HG03439 (cell line): Measurements from ENCODE around the gene F5.
A peak's percentile ranks its signal among the peaks of the same experiment; 100 is the strongest.

Experiments used
- ATAC-seq: cut with Tn5 transposase; IDR thresholded peaks from one replicate; pipeline ENCODE4 v1.9.1; 2021; ENCODE audit warnings: mild to moderate bottlenecking, moderate library complexity; ENCODE audit not compliant: unreplicated experiment

Gene F5

DNA sequence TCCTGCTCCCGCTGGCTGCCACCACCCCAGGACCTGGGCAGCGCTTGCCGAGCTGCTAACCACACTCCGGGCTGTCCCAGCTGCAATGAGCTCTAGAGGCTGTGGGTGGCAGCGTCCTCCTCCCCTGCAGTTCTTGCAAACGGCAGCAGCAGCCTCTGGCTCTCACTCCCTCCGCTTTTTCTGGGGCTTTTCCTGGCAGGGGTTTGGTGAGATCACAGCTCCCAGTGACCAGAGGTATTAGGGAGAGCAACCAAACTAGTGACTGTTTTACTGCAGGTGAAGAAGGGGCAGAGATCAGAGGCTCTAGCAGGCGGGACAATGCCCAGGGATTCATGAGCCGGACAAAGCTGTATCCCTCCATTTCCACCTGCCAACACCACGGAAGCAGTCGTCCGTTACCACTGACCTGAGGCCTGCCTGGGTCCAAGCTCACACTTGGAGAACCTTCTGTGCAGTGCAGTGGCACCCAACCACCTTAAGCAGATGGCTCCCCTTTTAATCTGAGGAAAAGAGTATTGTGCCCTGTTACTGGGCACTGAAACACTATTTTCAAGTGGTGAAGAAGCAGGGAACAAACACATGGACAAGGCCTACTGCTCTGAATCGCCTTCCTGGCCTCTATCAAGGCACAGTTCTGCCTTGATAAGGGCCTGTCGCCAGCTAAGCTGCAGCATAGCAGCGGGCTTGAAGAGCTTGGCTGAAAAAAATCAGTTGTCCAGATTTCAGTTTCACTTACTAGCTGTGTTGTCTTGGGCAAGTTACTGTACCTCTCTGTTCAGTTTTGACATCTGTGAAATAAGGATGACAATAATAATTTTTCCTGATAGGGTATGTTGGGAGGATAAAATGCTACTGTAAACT lies at the start of gene F5:
Gene F5, minus strand, starts transcription at position 87 of the 861 bp plus-strand sequence. CDS start 95 bp downstream, outside the sequence.
- peak; percentile 93 for ATAC-seq

DNA sequence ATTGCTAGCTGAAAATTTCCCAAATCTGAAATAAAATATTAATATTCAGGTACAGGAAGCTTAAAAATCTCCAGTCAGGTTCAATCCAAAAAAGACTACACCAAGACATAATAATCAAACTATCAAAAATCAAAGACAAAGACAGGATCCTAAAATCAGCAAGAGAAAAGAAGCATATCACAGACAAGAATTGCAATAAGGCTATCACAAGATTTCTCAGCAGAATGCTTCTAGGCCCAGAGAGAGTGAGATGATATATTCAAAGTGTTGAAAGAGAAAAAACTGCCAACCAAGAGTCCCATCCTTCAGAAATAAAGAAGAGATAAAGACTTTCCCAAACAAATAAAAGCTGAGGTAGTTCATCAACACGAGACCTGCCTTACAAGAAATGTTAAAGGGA lies 48.6 kb upstream of the F5 start:
- no peak for ATAC-seq

DNA sequence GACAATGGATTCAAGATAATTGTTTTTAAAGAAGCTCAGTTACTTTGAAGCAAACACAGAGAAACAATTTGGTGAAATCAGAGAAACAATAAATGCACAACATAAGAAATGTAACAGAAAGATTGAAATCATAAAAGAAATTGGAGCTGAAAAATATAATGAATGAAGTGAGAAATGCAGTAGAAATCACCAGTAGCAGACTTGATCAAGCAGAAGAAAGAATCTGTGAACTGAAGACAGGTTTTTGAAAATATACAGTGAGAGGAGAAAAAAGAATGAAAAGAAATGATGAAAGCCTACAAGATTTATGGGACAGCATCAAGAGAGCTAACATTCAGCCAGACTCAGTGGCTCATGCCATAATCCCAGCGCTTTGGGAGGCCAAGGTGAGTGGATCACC lies 47.9 kb upstream of the F5 start:
- no peak for ATAC-seq

DNA sequence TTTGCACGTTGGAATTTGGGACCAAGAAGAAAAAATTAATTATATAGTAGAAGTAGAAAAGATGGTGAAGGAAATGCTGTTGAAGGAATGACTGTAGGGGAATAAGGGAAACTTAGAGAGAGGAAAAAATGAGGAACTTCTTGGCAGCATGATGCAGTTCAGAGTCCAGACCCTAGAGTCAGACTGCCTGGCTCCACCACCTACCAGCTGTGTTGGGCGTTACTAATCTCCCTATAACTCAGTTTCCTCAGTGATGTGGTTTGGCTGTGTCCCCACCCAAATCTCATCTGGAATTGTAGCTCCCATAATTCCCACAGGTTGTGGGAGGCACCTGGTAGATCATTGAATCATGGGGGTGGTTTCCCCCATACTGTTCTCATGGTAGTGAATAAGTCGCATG lies 45.0 kb upstream of the F5 start:
- ATAC-seq, result no peak

DNA sequence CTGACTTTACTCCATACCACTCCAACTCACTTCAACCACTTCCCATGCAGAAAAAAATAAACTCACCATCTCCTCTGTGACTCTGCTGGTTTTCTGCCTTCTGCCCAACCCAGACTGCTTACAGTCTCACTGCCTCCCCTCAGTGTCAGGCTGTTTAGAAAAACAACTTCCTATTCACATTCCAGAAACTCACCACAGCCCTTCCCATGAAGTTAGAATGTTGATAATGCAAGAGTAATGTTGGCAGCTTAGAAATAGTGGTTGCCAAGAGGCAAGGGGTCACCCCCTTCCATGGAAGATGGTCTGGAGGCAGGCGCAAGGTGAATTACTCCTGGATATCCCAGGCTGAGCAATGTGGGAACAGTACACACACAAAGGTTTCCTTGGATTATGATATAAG lies 43.7 kb upstream of the F5 start, which contains the start of gene SELP:
Gene SELP, minus strand, starts transcription at position 119 of the 400 bp plus-strand sequence. Its CDS starts 50 bp downstream, at position 69.
- no peak for ATAC-seq

DNA sequence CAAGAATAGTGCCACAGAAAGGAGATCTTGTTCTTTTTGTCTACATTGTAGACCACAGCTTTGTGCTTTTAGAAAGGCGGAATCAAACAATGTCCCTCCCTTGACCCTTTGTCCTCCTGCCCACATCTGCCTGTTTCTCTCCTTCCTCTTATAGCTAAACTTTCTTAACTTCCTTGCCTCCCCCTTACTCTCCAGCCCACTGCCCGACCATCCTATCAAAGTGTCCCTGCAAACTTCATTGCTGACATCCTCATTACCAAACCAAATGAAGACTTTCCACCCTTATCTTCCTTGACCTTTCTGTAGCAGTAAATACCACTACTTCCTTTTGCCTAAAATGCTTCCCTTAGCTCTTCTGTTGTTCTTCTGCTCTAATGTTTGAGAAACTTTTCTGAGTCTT lies 38.6 kb upstream of the F5 start:
- ATAC-seq, result no peak

DNA sequence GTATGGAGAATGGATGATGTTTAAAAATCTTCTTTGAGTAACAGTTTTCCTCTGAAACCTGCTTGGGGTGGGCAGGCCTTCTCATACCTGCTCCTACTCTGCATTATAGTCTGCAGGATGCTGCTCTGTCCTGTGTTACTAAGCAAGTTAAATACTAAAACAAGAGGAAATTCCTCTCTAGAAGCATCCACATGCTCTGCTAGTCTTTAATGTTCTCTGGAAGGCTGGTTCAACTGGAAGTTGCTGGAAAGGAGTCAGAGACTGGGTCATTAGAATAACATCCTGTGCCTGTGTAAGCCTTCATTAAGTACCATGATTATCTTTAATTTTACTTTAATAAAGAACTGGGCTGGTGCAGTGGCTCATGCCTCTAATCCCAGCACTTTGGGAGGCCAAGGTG lies 37.8 kb upstream of the F5 start:
- no peak for ATAC-seq

DNA sequence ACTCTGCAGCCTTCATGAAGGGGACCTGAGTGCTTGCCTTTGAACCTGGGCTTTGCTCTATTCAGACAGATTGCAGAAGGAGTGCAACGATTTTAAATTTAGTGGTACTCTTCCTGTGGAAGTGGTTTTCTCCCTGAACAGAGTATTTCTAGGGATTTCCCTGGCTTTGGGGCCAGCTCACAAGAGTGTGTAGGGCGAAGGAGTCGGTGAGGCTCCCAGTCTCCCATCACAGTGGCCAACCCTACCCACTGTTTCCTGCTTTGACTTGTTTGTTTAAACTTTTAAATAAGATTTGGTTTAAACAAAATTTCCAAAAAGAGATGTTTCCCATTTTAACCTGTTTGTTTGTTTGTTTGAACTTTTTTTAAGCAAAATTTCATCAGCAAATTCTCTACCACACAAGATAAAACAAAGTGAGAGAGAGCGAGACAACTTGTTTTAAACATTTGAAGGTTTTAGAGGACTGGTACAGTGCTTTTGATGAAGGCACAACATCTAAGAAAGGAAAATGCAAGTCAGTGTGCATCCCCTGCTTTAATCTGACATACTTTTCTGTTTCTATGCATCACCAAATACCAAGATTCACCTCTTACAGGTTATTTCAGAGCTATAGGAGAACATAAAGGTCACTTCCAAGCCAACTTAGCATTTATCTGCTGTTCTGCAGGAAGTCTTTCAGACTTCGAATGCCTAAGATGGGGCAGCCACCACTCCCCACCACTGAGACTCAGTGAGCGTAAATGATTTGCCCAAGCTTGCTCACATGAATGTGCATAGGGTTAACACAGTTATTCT lies 37.0 kb upstream of the F5 start:
- no peak for ATAC-seq

DNA sequence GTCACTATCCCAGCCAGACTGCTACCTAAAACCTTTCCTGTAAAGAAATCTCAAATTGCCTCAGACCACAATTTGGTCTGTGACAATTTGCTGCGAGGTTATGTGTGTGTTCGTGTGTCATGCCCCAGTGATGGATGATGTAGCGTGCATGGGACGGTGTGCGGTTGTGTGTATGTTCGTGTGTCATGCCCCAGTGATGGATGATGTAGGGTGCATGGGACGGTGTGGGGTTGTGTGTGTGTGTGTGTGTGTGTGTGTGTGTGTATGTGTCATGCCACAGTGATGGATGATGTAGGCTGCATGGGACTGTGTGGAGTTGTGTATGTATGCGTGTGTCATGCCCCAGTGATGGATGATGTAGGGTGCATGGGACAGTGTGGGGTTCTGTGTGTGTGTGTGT lies 34.3 kb upstream of the F5 start:
- ATAC-seq, result no peak

DNA sequence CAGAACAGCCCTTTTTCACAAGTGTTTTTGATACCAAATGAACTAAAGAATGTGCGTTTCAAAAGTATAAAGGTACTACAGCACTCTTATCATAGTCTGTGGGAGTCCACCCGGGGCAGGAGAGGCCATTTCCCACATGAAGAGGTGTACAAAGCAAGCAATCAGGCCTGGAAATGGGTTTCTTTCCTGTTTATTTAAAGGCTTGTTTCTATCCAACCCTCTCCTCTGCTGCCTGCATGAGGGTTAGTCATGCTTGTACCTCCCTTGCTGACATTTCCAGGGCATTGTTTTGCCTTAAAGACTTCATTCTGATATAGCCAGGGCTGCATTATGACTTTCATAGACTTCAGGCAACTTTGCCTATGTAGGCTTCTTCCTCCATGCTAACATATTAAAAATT lies 32.1 kb upstream of the F5 start:
- no peak for ATAC-seq

DNA sequence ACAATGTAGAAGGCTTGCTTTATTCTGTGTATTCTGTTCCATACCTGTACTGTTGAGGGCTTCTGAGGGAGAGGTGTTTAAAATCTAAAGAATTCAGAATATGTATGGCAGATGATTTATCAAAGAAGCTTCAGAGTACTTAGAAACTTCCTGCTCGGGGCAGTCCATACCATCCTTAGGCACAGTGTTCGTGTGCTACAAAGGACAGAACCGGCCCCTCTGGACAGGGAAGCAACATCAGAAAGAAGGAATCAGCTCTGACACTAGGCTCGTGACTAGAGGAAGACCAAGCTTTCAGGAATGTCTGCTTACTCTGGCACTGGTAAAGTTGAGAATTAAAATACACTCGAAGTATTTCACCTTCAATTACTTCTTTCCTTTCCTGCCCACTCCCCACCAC lies 29.5 kb upstream of the F5 start:
- no peak for ATAC-seq

DNA sequence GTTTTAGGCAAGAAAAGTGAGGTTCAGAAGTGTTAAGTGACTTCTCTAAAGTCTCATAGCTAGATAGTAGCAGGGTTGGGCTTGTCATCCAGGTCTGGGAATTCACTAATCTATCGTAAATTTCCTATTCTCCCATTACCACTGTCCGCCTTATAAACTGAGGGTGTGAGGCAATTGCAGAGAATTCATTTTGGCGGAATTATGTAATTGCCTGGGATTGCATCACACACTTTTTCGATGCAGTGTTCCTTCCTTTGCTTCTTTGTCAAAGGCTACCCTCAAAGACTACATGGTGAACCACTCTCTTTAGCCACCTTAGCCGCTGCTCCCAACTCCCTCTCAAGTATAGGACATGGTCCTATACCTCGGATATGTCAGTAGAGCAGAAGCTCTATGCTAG lies 24.6 kb upstream of the F5 start:
- no peak for ATAC-seq

DNA sequence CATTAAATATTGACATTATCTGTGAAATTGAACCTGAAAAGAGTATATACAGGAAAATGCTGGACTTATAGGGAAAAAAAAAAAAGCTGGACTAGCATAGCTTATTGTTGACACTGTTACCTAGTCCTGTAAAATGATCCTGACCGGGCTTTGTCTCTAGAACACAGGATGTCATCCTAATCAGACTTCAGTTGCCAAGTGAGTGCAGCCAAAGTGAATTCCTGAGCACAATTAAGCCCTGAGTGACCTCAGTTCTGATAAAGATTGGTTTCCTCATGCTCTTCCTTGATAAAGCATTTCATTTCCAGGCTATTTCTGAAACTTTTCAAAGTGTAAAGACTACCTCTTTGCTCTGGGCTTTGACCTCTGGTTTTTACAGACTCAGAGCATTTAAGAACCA lies 23.8 kb upstream of the F5 start:
- no peak for ATAC-seq

DNA sequence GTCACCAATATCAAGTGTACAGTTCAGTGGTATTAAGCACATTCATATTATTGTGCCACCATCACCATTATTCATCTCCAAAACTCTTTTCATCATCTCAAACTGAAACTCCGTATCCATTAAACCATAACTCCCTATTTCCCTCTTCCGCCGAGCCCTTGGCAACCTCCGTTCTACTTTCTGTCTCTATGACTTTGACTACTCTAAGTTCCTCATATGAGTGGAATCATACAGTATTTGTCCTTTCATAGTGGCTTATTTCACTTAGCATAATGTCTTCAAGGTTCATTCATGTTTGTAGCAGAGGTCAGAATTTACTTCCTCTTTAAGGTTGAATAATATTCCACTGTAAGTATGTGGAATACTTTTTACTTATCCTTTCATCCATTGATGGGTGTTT lies 21.9 kb upstream of the F5 start:
- no peak for ATAC-seq

DNA sequence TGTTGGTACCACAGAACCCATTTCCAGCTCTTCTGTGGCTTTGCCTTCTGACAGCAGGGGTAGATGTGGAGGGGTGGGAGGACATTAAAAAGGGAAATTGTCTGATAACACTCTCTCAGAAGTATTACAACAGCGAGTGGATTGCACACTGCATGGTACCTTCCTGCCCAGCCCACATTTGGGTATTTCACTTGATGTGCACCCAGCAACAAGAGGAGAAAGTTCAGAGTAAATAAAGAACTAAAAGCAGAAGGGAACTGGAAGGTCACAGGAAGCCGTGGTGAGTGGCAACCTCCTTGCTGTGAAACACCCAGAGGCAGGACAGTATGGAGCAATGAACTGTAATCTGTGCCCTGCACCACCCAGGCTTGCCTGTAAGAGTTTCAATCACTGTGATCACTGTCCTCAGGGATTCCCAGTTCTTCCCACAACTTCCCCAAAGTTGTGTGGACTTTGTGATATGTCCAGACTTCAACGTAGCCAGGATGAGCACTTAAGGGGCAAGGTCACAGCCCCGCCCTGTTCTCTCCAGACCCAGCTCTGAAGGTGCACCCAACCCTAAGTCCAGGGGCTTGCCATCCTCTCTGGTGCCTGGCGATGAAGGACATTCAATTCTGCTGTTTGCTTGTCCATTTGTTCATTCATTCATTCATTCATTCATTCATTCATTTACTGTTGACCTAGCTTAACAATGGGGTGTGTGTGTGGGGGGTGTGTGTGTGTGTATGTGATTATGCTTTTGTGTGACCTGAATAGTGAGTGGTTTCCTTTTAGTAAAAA lies 18.7 kb upstream of the F5 start:
- no peak for ATAC-seq

DNA sequence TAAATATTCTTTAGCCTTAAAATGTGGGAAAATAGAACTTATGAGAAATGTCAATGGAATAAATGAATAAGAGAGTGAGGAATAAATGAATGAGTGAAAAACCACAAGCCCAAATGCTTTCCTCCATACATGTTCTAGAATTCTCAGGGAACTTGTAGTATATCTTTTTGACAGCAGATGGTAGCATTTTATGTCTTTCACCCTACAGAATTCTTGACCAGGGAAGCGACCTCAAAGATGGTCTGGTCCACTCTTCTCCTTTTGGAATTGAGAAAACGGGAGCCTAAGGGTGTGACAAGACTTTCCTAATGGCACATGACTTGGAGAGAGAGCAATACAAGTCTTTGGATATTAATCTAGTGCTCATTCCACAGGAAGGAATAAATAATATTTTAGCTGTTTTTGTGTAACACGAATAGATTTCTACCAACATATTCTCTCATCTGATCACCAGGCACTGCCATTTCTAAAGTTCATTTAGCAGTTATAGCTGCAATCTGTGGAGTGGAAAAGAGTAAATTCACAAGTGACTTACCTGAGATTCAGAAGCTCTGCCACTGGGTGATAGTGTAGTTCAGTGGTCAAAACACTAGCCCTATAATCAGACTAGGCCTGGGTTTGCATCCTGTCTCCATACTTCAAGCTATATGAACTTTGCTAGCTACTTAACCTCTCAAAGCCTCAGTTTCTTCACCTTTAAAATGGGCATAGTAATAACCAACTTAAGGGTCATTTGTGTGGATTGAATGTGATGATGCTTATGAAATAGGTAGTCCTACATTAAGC lies 15.0 kb upstream of the F5 start:
- ATAC-seq, result no peak

DNA sequence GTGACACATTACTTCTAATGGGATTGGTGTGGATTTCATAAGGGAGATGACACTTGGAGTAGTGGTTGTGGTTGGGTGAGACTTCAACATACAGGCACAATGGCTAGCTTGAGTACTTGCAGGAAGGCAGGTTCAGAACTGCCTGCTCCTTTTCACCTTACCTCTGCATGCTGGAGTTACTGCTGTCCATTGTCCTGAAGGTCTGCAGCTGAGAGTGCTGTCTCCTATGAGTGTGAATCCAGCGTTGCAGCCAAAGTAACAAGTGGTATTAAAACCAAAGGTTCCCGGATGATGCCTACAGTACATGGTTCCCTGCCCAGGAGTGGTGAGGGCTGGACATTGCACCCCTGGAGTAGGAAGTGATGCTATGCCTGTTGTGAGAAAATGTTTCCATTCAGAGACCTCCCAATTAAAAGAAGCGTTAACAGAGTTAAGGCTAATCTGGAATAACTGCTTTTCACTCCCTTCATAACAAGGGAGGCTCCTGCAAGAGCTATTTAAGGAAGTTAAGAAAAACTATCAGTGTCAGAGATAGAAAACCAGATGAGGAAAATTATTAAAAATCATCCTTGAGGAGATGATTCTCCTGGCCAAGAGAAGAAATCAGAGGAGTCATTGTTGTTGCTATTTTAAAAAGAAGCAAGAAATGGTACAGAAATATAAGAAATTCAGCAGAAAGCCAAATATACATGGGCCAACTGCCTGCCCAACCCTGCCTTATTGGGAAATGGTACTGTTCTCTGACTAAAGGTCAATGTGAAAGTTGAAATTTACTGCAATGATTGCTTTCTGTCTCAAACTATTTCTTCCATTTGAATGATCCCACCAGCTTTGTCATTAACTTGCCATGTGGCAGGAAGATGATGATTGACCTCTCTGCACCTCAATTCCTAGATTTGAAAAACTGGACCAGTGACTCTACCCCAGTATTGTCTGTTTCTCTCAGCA lies 9.8 kb upstream of the F5 start:
- ATAC-seq, result no peak

DNA sequence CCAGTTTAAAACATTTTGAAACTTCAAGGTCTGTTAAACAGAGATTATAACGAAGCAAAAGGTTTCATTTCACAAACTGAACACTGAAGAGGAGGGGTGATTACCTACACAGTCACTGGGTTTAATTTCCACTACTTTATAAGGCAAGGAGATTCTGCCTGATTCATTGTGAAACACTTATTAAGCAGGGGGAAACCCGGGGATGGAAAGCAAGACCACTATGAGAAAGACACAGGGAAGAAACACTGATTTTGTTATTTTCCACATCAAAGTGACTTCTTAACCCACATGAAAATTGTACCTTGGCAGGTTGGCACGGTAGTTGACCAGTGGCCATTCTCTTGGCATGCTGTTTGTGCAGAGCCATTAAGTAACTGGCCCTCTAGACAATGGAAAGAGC lies 8.1 kb upstream of the F5 start:
- ATAC-seq, result no peak

DNA sequence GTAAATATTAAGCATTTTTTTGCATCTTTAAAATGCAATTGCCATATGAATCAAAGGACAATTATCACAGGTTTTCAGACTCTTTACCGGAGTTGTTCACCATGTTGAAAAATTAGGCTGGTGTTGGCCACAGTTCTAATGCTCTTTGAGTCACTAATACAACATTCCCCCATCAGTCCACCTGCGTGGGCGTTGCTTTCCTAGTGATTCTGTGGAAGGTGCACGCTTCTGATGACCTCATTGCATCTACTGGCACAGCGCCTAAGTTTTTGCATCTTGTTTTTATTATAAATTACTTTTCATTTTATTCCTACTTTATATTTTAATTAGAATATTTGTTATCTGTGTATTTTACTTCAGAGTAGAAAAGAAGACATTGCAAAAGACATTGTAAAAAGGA lies 4.7 kb upstream of the F5 start:
- no peak for ATAC-seq
